ENCODE measurements around the gene CYFIP2.
A peak's percentile ranks its signal among the peaks of the same experiment; 100 is the strongest.

Gene CYFIP2

DNA sequence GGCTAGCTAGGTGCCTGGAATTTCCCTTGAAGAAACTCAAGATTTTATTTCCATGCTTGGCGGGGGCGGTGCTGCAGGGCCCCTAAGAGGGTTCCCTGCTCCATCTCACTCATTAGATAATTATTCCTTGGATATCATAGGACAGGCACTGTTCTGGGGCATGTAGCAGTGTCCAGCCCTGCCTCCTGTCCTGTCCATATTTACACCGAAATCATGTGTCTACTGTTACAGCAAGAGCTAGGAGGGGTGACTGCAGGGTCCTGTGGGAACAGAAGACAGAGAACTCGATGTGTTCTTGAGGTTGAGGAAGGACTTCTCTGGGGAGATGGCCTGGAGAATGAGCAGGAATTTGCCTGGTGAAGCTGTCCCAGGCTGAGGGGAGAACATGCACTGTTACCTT lies 96.6 kb downstream of the CYFIP2 start:
- Mint-ChIP-seq H3K9me3 (no peaks in the 10 kb centered on the region), H3K27me3 (no peaks in the 10 kb centered on the region), H3K36me3 (ENCODE audit: low read depth) (peaks cover 70% of the 10 kb centered on the region), H3K4me1 (peaks cover 10% of the 10 kb centered on the region), H3K27ac (peak overlapping the region; percentile 72), H3K4me3 (no peak overlapping the region)
- DNase-seq (no peak), ATAC-seq (no peak)

DNA sequence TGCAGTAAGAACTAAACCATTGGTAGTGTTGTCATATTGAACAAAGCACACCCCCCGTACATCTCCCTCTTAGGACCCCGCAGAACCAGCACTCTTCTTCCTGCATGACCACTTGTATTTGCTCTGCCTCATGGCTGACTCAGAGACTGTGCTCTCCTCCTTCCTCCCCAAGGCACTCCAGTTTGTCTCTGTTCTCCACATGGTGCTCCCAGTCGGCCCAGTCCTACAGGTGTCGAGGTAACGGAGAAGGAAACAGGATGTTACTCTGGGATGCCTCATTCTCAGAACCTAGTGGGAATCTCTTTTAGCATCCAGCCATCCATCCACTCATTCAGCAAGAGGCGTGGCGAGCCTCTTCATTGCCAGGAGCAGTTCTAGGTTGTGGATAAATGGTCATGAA lies 97.1 kb downstream of the CYFIP2 start:
- Mint-ChIP-seq H3K27ac (peak overlapping the region; percentile 65), H3K36me3 (ENCODE audit: low read depth) (peaks cover 68% of the 10 kb centered on the region), H3K27me3 (no peaks in the 10 kb centered on the region), H3K4me1 (peaks cover 10% of the 10 kb centered on the region), H3K4me3 (no peak overlapping the region), H3K9me3 (no peaks in the 10 kb centered on the region)
- DNase-seq: no peak
- ATAC-seq: no peak

DNA sequence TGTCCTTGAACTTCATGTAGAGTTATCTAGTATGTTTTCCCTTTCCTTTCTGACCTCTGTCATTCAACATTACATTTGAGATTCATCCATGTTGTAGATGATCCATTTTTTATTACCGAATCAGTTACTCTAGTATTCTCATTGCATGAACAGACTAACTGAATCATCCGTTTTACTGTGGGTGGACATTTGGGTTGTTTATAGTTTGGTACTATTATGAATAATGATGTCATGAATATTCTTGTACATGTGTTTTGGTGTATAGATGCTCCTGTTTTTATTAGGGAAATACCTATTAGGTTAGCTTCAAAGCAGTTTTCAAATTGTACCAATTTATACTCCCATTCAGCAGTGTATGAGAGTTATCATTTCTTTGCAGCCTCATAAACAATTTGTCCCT lies 99.8 kb downstream of the CYFIP2 start:
- Mint-ChIP-seq H3K27me3 (no peaks in the 10 kb centered on the region), H3K4me1 (peaks cover 17% of the 10 kb centered on the region), H3K9me3 (no peaks in the 10 kb centered on the region), H3K27ac (peak overlapping the region; percentile 72), H3K36me3 (ENCODE audit: low read depth) (peaks cover 62% of the 10 kb centered on the region), H3K4me3 (no peak overlapping the region)
- ATAC-seq (no peak), DNase-seq (no peak)

DNA sequence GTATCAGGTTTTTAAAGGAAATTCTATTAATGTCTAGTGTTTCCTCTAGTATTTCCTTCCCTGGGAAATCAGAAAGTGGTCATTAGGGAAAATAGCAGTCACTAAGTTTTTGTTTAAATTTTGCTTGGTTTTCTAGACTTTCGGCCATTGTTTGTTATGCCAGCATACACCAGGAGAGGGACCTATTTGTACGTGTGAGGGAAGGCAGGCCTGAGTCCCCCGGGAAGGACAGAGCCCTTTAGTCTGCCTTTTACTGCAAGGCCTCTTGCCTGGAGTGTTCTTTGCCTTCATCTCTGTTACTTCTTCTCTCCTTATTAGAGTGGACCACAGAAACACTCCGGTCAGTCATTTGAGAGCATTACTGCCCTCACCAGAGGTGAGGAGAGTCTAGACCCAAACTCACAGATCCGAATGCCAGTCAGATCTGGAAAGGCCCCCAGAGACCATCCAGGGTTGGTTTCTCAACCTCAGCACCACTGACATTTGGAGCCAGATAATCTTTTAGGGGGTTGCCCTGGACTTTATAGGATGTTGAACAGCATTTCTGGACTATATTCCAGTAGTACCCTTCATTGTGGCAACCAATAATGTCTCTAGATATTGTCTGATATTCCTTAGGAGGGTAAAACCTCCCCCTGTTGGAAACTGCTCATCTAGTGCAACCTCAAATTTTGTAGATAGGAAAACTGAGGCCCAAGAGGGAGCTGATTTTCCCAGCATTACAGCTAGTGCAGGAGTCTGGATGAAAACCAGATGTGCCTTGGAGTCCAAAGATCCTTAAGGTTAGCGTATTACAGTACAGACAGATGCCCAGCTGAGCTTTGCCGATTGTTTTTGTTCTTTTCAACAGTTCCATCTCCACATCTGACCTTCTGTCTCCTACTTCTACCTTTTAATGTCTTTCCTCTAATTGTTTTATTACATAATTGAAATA lies 101.1 kb downstream of the CYFIP2 start:
- Mint-ChIP-seq H3K4me1 (peaks cover 16% of the 10 kb centered on the region), H3K27me3 (no peaks in the 10 kb centered on the region), H3K36me3 (ENCODE audit: low read depth) (peaks cover 64% of the 10 kb centered on the region), H3K4me3 (no peak overlapping the region), H3K27ac (peak overlapping the region; percentile 64), H3K9me3 (no peaks in the 10 kb centered on the region)
- DNase-seq (no peak), ATAC-seq (no peak)

DNA sequence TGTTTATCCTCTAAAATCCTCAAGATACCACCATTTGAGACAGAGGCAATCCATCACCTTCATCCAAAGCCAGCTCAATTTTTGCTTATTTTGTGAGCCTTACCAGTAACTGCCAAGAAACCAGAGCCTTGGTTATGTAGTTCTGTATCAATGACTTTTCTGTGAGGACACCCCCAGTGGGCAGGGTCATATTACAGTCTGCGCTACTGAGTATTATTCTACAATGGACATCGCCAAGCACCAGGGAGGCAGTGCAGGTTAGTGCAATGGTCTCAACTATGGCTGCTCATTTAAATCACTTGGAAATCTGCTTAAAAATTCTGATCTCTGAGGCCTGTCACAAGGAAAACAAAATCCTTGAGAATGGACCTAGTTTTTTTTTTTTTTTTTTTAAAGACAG lies 103.6 kb downstream of the CYFIP2 start:
- Mint-ChIP-seq H3K27me3 (no peaks in the 10 kb centered on the region), H3K9me3 (no peaks in the 10 kb centered on the region), H3K4me1 (peaks cover 13% of the 10 kb centered on the region), H3K36me3 (ENCODE audit: low read depth) (peaks cover 60% of the 10 kb centered on the region), H3K27ac (peak overlapping the region; percentile 23), H3K4me3 (no peak overlapping the region)
- no peak for ATAC-seq
- no peak for DNase-seq

DNA sequence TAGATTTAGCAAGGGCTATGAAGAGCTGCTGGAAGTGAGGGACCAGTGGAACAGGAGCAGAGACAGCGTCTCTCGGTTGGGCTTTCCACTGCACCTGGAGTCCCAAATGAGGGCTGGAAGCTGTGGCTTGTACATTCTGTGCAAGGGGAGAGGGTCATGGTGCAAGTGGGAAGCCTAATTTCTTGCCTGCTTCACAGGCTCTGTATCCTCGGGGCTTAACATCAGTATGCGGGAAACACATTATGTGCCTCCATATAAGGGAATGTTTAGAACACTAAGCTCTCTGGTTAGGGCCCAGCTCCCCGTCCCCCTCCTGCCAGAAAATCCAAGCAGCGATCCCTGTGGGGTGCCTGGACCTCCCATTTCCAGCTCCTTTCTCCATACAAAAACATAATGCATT lies 105.0 kb downstream of the CYFIP2 start:
- DNase-seq: no peak
- no peaks in the 10 kb centered on the region for H3K27me3 Mint-ChIP-seq
- ATAC-seq: no peak
- no peak overlapping the region for H3K4me3 Mint-ChIP-seq
- peaks cover 51% of the 10 kb centered on the region for H3K36me3 Mint-ChIP-seq (ENCODE audit: low read depth)
- peaks cover 13% of the 10 kb centered on the region for H3K4me1 Mint-ChIP-seq
- H3K9me3 Mint-ChIP-seq: no peaks in the 10 kb centered on the region
- peak overlapping the region; percentile 74 for H3K27ac Mint-ChIP-seq

DNA sequence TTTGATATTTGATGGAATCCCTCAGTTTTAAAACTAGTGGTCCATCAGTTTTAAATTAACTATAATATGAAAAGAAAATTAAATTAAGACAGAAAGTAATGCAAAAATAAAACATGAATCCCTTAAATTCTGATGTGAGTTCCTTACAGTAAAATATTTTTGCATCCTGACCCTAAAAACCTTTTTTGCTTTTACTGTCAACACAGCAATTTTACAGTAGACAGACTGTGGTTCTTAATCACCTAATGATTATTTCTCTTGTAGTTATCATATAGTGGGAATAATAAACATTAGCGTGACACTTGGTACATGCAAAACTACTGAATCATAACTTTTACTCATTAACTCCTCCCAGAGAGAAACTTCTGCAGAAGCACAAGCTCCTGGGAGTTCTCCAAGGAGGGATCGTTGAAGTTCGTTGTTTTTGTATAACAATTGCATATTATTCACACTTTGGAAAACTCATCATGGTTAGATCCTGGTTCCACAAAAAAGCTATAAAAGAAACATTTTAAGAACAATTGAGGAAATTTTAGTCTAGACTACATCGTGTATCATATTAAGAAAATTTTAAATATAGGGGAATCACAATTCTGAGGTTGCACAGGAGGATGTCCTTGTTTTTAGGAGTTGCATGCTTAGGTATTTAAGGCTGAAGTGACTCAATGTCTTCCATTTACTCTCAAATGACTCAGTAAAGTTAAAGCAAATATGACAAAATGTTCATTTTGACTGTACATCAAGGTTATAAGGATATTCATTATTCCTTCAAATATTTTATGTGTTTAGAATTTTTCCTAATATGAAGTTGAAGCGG lies 105.9 kb downstream of the CYFIP2 start:
- Mint-ChIP-seq H3K27me3 (no peaks in the 10 kb centered on the region), H3K4me3 (no peak overlapping the region), H3K36me3 (ENCODE audit: low read depth) (peaks cover 48% of the 10 kb centered on the region), H3K9me3 (no peaks in the 10 kb centered on the region), H3K27ac (peak overlapping the region; percentile 71), H3K4me1 (peaks cover 13% of the 10 kb centered on the region)
- ATAC-seq (no peak), DNase-seq (no peak)

DNA sequence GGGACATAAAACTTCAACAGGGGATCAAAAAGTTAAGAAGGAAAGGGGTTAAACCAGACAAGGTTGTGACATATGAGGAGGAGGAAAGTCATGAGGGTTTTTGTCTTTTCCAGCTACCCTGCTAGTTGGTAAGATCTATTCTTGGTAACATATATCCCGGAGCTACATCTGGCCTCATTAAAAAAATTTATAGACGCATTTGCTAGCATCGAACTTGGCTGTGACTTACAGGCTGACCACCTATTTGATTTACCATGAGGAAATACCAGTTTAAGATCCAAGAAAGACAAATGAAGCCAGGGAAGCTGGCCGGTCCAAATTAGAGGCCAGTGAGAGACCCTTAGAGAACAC lies 106.5 kb downstream of the CYFIP2 start:
- H3K4me3 Mint-ChIP-seq: no peak overlapping the region
- ATAC-seq: no peak
- H3K9me3 Mint-ChIP-seq: no peaks in the 10 kb centered on the region
- H3K4me1 Mint-ChIP-seq: peaks cover 17% of the 10 kb centered on the region
- H3K27ac Mint-ChIP-seq: peak overlapping the region; percentile 71
- H3K36me3 Mint-ChIP-seq (ENCODE audit: low read depth): peaks cover 49% of the 10 kb centered on the region
- DNase-seq: no peak
- H3K27me3 Mint-ChIP-seq: no peaks in the 10 kb centered on the region

DNA sequence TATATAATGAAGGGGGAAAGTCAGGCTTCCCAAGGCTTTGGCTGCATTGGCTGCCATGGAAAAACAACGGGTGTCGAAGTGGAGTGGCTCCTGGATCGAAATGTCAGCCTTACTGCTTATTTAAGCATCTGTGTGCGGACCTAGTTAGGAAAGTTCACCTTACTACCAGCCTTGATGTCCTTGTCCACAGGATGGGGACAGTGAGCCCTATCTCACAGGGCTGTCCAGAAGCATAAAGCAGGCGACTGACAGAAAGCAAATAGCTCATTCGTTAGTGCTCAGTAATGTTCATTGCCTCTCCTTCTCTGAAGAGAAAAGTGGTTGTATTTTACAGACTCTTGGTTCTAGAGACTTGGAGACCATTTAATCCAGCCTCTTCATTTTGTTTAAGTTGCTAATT lies 112.6 kb downstream of the CYFIP2 start:
- H3K4me3 Mint-ChIP-seq: no peak overlapping the region
- no peak overlapping the region for H3K27ac Mint-ChIP-seq
- ATAC-seq: no peak
- H3K36me3 Mint-ChIP-seq (ENCODE audit: low read depth): peaks cover 36% of the 10 kb centered on the region
- no peak for DNase-seq
- no peaks in the 10 kb centered on the region for H3K27me3 Mint-ChIP-seq
- H3K9me3 Mint-ChIP-seq: no peaks in the 10 kb centered on the region
- peaks cover 3% of the 10 kb centered on the region for H3K4me1 Mint-ChIP-seq

DNA sequence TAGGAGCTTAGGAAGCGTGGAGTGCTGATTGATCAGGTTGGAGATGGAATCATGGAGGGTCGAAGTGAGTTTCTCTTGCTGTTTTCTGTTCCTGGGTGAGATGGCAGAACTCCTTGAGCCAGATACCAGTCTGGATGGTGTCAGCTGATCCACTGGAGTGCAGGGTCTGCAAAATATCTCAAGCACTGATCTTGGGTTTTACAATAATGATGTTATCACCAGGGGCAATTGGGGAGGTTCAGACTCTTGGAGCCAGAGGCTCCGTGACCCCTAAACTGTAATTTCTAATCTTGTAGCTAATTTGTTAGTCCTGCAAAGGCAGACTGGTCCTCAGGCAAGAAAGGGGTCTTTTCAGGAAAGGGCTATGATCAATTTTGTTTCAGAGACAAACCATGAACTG lies 114.1 kb downstream of the CYFIP2 start:
- H3K27ac Mint-ChIP-seq: peak overlapping the region; percentile 32
- peaks cover 10% of the 10 kb centered on the region for H3K4me1 Mint-ChIP-seq
- H3K36me3 Mint-ChIP-seq (ENCODE audit: low read depth): peaks cover 47% of the 10 kb centered on the region
- H3K4me3 Mint-ChIP-seq: no peak overlapping the region
- no peaks in the 10 kb centered on the region for H3K9me3 Mint-ChIP-seq
- H3K27me3 Mint-ChIP-seq: no peaks in the 10 kb centered on the region
- DNase-seq (no peak), ATAC-seq (no peak)

DNA sequence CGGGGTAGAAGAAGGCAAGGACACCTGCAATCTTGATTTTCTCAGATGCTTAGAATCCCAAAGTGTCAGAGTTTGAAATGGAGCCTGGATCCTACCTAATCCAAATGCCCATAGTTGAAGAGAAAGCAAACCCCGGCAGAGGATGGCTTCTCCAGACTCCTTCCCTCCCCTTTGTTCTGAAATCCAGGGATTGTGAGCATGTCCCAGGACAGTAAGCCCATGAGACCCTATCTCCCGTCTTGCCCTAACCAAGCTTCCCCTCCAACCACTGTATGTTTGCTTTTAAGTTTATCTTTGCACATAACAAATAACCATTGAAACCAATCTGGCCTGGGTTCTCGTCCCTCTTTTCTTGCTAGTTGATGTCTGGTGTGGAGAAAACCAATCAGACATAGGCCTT lies 115.8 kb downstream of the CYFIP2 start:
- no peak for ATAC-seq
- no peak for DNase-seq
- Mint-ChIP-seq H3K9me3 (no peaks in the 10 kb centered on the region), H3K27me3 (no peaks in the 10 kb centered on the region), H3K4me3 (no peak overlapping the region), H3K27ac (peak overlapping the region; percentile 40), H3K4me1 (peaks cover 10% of the 10 kb centered on the region), H3K36me3 (ENCODE audit: low read depth) (peaks cover 53% of the 10 kb centered on the region)

DNA sequence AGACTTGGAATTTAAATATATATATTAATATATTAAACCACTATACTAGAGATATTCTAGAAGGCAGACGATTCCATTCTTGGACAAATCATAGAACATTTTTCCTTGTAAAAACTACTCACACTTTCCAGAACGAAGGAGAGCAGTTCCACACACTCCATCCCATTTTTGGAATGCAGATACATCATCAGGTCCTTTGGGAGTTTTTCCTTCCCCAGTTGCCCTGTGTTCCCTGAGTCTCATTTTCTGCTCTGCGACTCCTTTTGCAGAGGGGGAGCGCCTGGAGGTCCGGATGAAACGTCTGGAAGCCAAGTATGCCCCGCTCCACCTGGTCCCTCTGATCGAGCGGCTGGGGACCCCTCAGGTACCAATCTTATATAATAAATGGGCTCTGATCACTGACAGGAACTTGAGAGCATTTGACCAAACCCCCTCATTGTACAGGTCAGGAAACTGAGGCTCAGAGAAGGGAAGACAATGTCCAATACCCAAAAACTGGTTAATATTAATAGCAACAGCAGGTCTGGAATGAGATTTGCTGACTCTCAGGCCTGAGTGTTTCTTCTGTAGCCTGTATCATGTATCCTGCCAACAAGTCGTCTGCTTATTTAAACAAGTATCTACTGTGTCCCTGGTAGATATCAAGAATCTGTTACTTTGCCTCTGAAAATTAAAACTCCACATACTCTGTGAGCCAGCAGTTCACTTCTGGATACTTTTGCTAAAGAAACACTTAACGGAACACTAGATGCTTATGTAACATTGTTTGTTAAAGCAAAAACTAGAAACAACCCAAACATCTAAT lies 117.3 kb downstream of the CYFIP2 start:
- no peak overlapping the region for H3K4me3 Mint-ChIP-seq
- DNase-seq (no peak), ATAC-seq (no peak)
- H3K9me3 Mint-ChIP-seq: no peaks in the 10 kb centered on the region
- peaks cover 6% of the 10 kb centered on the region for H3K4me1 Mint-ChIP-seq
- no peaks in the 10 kb centered on the region for H3K27me3 Mint-ChIP-seq
- H3K36me3 Mint-ChIP-seq (ENCODE audit: low read depth): peaks cover 47% of the 10 kb centered on the region
- H3K27ac Mint-ChIP-seq: peak overlapping the region; percentile 25

DNA sequence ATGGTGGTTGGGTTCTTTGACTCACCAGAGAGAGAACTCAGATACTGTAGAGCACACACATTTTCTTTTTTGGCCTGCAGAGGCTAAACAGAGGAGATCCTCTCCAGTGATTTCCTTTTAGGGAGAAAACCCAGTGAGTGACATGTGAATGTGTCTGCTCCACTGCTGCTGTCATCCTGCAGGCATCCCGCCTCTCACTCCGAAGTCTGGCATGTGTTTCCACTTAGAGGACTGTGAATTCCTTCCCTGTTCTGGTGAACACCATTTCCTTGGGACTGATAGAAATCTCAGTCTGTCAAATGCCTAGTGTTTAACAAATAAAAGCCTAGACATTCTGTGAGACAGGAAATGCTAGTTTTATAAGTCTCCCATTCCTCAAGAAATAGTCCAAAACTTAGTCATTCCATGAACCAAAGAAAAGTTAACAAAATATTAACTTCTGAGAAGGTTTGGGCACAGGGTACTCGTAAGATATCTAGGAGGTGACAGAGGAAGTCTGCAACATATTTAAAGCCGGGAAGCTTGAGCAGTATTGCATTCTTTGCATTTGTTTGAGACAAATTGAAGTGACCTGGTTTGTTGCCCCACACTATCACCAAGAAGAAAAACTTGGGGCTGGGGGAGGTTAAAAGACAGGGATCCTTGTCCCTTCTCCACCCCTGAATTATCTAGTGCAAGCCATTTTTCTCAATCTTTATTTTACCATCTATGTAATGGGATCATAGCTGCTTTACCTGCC lies 119.2 kb downstream of the CYFIP2 start:
- DNase-seq (no peak), ATAC-seq (no peak)
- Mint-ChIP-seq H3K36me3 (ENCODE audit: low read depth) (peaks cover 58% of the 10 kb centered on the region), H3K27me3 (no peaks in the 10 kb centered on the region), H3K9me3 (no peaks in the 10 kb centered on the region), H3K4me3 (no peak overlapping the region), H3K27ac (peak overlapping the region; percentile 54), H3K4me1 (peaks cover 18% of the 10 kb centered on the region)

DNA sequence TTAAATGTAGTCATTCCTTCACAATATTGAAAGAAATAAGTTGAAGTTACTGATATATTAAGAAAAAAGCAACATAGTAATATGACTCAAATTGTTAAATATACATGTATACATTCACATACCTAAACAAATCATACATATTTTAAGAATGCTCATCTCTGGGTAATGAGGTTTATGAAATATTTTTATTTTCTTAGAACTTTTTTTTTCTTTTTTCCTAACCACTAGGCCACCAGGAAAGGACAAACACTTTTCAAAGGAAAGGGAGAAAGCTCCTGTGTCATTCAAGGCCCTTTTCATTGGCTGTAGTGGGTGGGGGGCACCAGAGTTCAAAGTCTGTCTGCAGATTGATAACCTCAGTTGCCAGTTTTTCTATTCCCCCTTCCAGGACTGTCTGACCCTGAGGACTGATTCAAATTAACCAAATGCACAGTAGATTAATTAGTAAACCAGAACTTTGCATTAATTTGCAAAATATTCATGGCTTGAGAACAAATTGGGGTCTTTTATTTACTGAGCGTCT lies 121.2 kb downstream of the CYFIP2 start:
- Mint-ChIP-seq H3K4me1 (peaks cover 34% of the 10 kb centered on the region), H3K36me3 (ENCODE audit: low read depth) (peaks cover 68% of the 10 kb centered on the region)
- ATAC-seq: no peak

More for the DNA sequence above, 121.2 kb downstream of the CYFIP2 start:
- H3K27me3 Mint-ChIP-seq: no peaks in the 10 kb centered on the region
- H3K9me3 Mint-ChIP-seq: no peaks in the 10 kb centered on the region
- H3K27ac Mint-ChIP-seq: no peak overlapping the region
- no peak for DNase-seq
- no peak overlapping the region for H3K4me3 Mint-ChIP-seq
